ENCODE results near the gene RIIAD1. TPM values are rescaled to one million over a fixed set of nuclear protein-coding genes. Genes with fewer than 3 reads are reported as not detected.
A peak's percentile ranks its signal among the peaks of the same experiment; 100 is the strongest.

The RIIAD1 gene
- polyA plus RNA-seq, 3 donors = 0.24 TPM; not detected in 2

- DNase-seq = no peak
These were observed 11.0 kb upstream of the RIIAD1 start for GRCh38 chr1:151710187-151710840.

- DNase-seq = no peak
These were observed 10.1 kb upstream of the RIIAD1 start for GRCh38 chr1:151711044-151711800.

GRCh38 chr1:151711951-151712350 lies 9.4 kb upstream of the RIIAD1 start:
- no peak for DNase-seq

- DNase-seq = no peak
These were observed 8.3 kb upstream of the RIIAD1 start for GRCh38 chr1:151713044-151713443.

- no peak for DNase-seq
These were observed 7.4 kb upstream of the RIIAD1 start for GRCh38 chr1:151713874-151714273.

- no peak for DNase-seq
These were observed 6.2 kb upstream of the RIIAD1 start for GRCh38 chr1:151714820-151715725.

- no peak for DNase-seq
These were observed 5.5 kb upstream of the RIIAD1 start for GRCh38 chr1:151715726-151716404.

- no peak for DNase-seq
These were observed 4.9 kb upstream of the RIIAD1 start for GRCh38 chr1:151716405-151716762.

GRCh38 chr1:151716771-151717631 lies 4.3 kb upstream of the RIIAD1 start, which contains the start of gene CELF3:
Gene CELF3 (minus strand): TSS chr1:151716803. CDS start chr1:151716020, 783 bp downstream.
- peak; percentile 49 for DNase-seq

GRCh38 chr1:151718011-151718431 lies 3.3 kb upstream of the RIIAD1 start:
- no peak for DNase-seq

- no peak for DNase-seq
These were observed 2.7 kb upstream of the RIIAD1 start for GRCh38 chr1:151718666-151719065.

GRCh38 chr1:151720125-151720524 lies 1.2 kb upstream of the RIIAD1 start:
- no peak for DNase-seq

GRCh38 chr1:151720554-151720953 lies 768 bp upstream of the RIIAD1 start:
- DNase-seq = no peak

GRCh38 chr1:151721788-151722510 lies 627 bp downstream of the RIIAD1 start:
- DNase-seq = no peak

GRCh38 chr1:151723726-151724370 lies 2.5 kb downstream of the RIIAD1 start:
- no peak for DNase-seq

GRCh38 chr1:151728151-151729054 lies 7.1 kb downstream of the RIIAD1 start:
- DNase-seq = no peak

- DNase-seq = no peak
These were observed 8.0 kb downstream of the RIIAD1 start for GRCh38 chr1:151729157-151729965.

- no peak for DNase-seq
These were observed 8.6 kb downstream of the RIIAD1 start for GRCh38 chr1:151729966-151730291.
